PC-3 (cell line): Measurements from ENCODE around the gene HOOK2. TPM values are rescaled to one million over a fixed set of nuclear protein-coding genes. Genes with fewer than 3 reads are reported as not detected.

Source experiments
- ATAC-seq: fragments of 200-7000 bp; cut with Tn5 transposase; 2 replicates; pipeline ENCODE4 v1.9.1; 2020; ENCODE audit warnings: mild to moderate bottlenecking, moderate library complexity
- BruUV-seq: library from RNA; stranded (reverse); fragments of 400-500 nt; replicated peaks from 2 replicates; lab custom pipeline; 2021; lab: Mats Ljungman, UMichigan
- CTCF ChIA-PET: fragments of 300-600 bp; sonication (Branson Sonifier 250); formaldehyde crosslinking; loops from one replicate; lab custom pipeline; 2022; ENCODE audit warnings: antibody characterized with exemption; lab: Charles Lee
- POLR2A ChIA-PET: fragments of 300-600 bp; sonication (Branson Sonifier 250); formaldehyde crosslinking; loops from one replicate; lab custom pipeline; 2022; ENCODE audit warnings: antibody characterized with exemption; ENCODE audit not compliant: unreplicated experiment; lab: Charles Lee
- DNase-seq: peaks from one replicate; pipeline ENCODE4 v3.0.0-alpha.2; 2015
- H2AFZ ChIP-seq: fragments of 300-600 bp; sonication (generic); 2 replicates; pipeline ENCODE4 v1.6.0; 2016; ENCODE audit warnings: antibody characterized with exemption, low read length
- H3F3A ChIP-seq: fragments of 300-600 bp; sonication (generic); one replicate; pipeline ENCODE4 v1.6.0; 2017; ENCODE audit warnings: antibody characterized with exemption, low read length, control low read depth, mild to moderate bottlenecking; ENCODE audit not compliant: unreplicated experiment
- H3K27ac ChIP-seq: fragments of 300-600 bp; sonication (generic); 2 replicates; pipeline ENCODE4 v1.5.1; 2016; ENCODE audit warnings: mild to moderate bottlenecking, low read length
- H3K27me3 ChIP-seq: fragments of 300-600 bp; sonication (generic); 2 replicates; pipeline ENCODE4 v1.6.1; 2016; ENCODE audit warnings: low read length, mixed read lengths
- H3K36me3 ChIP-seq: fragments of 300-600 bp; sonication (generic); 2 replicates; pipeline ENCODE4 v1.6.1; 2016; ENCODE audit warnings: low read depth, mixed run types, low read length, mixed read lengths
- H3K4me1 ChIP-seq: fragments of 300-600 bp; sonication (generic); 2 replicates; pipeline ENCODE4 v1.5.1; 2016; ENCODE audit warnings: low read length; ENCODE audit not compliant: insufficient read depth
- H3K4me2 ChIP-seq: fragments of 300-600 bp; sonication (generic); 2 replicates; pipeline ENCODE4 v1.6.0; 2016; ENCODE audit warnings: low read length
- H3K4me3 ChIP-seq: fragments of 300-600 bp; sonication (generic); 2 replicates; pipeline ENCODE4 v1.5.1; 2016; ENCODE audit warnings: mild to moderate bottlenecking, low read length, mixed read lengths
- H3K79me2 ChIP-seq: fragments of 300-600 bp; sonication (generic); 2 replicates; pipeline ENCODE4 v1.6.1; 2017; ENCODE audit warnings: low read length, mixed read lengths
- H3K9ac ChIP-seq: fragments of 300-600 bp; sonication (generic); 2 replicates; pipeline ENCODE4 v1.6.0; 2016; ENCODE audit warnings: mild to moderate bottlenecking, low read length
- H3K9me2 ChIP-seq: fragments of 300-600 bp; sonication (generic); replicated peaks from 2 replicates; pipeline ENCODE4 v1.6.1; 2016; ENCODE audit warnings: mixed run types, low read length, mixed read lengths
- H3K9me3 ChIP-seq: fragments of 300-600 bp; sonication (generic); 2 replicates; pipeline ENCODE4 v1.6.1; 2016; ENCODE audit warnings: low read length, mixed read lengths
- H4K20me1 ChIP-seq: fragments of 300-600 bp; sonication (generic); 2 replicates; pipeline ENCODE4 v1.6.1; 2016; ENCODE audit warnings: low read length, mixed read lengths
- CTCF ChIP-seq: fragments of 300-600 bp; sonication (generic); conservative IDR thresholded peaks from 2 replicates; pipeline ENCODE4 v1.5.1; 2017; ENCODE audit warnings: antibody characterized with exemption, low read depth, mild to moderate bottlenecking, low read length
- EZH2 ChIP-seq: fragments of 300-600 bp; sonication (generic); IDR thresholded peaks from one replicate; pipeline ENCODE4 v1.6.1; 2017; ENCODE audit warnings: antibody characterized with exemption, mild to moderate bottlenecking, low read length; ENCODE audit not compliant: unreplicated experiment
- EZH2phosphoT487 ChIP-seq: fragments of 300-600 bp; sonication (generic); IDR thresholded peaks from 2 replicates; pipeline ENCODE4 v1.6.1; 2018; ENCODE audit warnings: mild to moderate bottlenecking, antibody characterized with exemption, low read length, borderline replicate concordance
- intact Hi-C: fragments of 100-400 bp; cut with micrococcal nuclease; formaldehyde crosslinking; loops from 2 replicates; pipeline ENCODE4 v1.9.0; 2023
- total RNA-seq: library from RNA; depleted of rRNA; stranded (reverse); fragments of >200 nt; gene quantifications from 2 replicates; pipeline ENCODE4 v1.2.3, GENCODE V29; 2014

Gene HOOK2
- total RNA-seq, 1 experiment from 2014 or later: 95.2 TPM

GRCh38 chr19:12778017-12778904, 2.9 kb upstream of the HOOK2 start:
- Histone ChIP-seq H3F3A (peaks cover 5% of the 10 kb centered on the region), H3K4me2 (peak overlapping the region; percentile 89), H3K79me2 (no peaks in the 10 kb centered on the region), H3K9me3 (no peaks in the 10 kb centered on the region), H2AFZ (peak overlapping the region; percentile 86), H3K9ac (peak overlapping the region; percentile 59), H3K4me3 (peak overlapping the region; percentile 68), H3K27me3 (no peaks in the 10 kb centered on the region), H3K4me1 (peaks cover 44% of the 10 kb centered on the region), H4K20me1 (no peaks in the 10 kb centered on the region), H3K9me2 (no peaks in the 10 kb centered on the region), H3K27ac (peak overlapping the region; percentile 33; the same call in 1 of the 2 replicates), H3K36me3 (no peaks in the 10 kb centered on the region)
- CTCF ChIA-PET: interaction anchor here (0.6 to 1.3 kb wide), 6 partner anchors 11 to 1403 kb away, joined by 3 to 6 read pairs (median 4); no protein-coding TSS in a partner anchor
- BruUV-seq: TSS peak; percentile 44
- peak; percentile 23 for ATAC-seq
- TF ChIP-seq EZH2 (no peak), EZH2phosphoT487 (no peak), CTCF (no peak)
- peak; percentile 58 for DNase-seq
- intact Hi-C loops: loop anchor here (5.0 kb wide), 1 partner anchor 69 kb away; no protein-coding TSS in a partner anchor
- POLR2A ChIA-PET: interaction anchor here (0.6 to 1.4 kb wide), 3 partner anchors 13 to 95 kb away, joined by 8 to 17 read pairs (median 11); partner anchors contain the start of gene JUNB

DNA sequence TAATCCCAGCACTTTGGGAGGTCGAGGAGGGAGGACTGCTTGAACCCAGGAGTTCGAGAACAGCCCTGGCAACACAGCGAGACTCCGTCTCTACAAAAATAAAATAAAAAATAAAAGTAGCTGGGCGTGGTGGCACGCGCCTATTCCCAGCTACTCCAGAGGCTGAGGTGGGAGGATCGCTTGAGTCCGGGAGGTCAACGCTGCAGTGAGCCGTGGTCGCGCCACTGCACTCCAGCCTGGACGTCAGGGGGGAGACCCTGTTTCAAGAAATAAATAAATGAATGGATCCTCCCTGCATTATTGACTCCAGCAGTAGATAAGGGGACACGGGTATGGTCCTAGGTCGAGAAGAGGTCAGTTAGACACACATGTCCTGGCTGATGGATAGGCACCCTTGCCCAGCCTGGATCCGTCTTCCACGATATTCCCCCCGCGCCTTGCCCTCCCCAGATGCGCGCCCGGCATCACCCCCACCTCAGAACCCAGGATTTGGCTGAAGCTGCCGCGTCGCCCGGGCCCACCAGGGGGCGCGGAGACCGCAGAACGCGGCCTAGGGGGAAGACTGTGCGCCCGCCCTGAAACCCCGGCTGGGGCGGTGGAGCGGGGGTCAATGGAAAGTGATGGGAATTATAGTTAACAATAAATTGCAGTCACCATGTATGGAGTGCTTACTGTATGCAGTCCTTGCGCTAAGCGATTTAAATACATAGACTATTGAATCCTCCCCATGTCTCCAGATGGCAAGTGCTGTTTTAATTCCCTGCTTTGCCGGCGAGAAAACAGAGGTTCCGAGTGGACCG, 2.1 kb upstream of the HOOK2 start:
- intact Hi-C loops: loop anchor here (1.0 to 5.0 kb wide), 2 partner anchors 19 to 70 kb away; no protein-coding TSS in a partner anchor
- no TSS peak for BruUV-seq
- Histone ChIP-seq H3K36me3 (no peaks in the 10 kb centered on the region), H3K4me1 (peaks cover 36% of the 10 kb centered on the region), H2AFZ (peak overlapping the region; percentile 86), H3K9ac (peak overlapping the region; percentile 59), H3K4me3 (peak overlapping the region; percentile 68), H3K79me2 (no peaks in the 10 kb centered on the region), H3K9me3 (no peaks in the 10 kb centered on the region), H4K20me1 (no peaks in the 10 kb centered on the region), H3K9me2 (no peaks in the 10 kb centered on the region), H3F3A (peaks cover 4% of the 10 kb centered on the region), H3K4me2 (peak overlapping the region; percentile 89), H3K27ac (peak overlapping the region; percentile 33; the same call in 1 of the 2 replicates), H3K27me3 (no peaks in the 10 kb centered on the region)
- ChIA-PET POLR2A (interaction anchor here (0.6 to 1.4 kb wide), 2 partner anchors 14 to 96 kb away, joined by 11 to 17 read pairs; partner anchors contain the start of gene JUNB), CTCF (interaction anchor here (0.6 to 1.3 kb wide), 10 partner anchors 11 to 334 kb away, joined by 3 to 6 read pairs (median 4); no protein-coding TSS in a partner anchor)
- TF ChIP-seq EZH2: no peak
- TF ChIP-seq EZH2phosphoT487: no peak
- peak; percentile 99 for TF ChIP-seq CTCF
- ATAC-seq: peak; percentile 55
- peak; percentile 89 for DNase-seq
